Ovary (tissue), 3 donors: ENCODE measurements around the gene TNFRSF18.

Experiments
- EP300 ChIP-seq: sonication (generic); formaldehyde crosslinking; IDR thresholded peaks from one replicate; pipeline ENCODE4 v1.6.1; 2017; ENCODE audit warnings: antibody characterized with exemption
- POLR2A ChIP-seq: fragments of 450-650 bp; IDR thresholded peaks from one replicate; pipeline ENCODE4 v1.6.1; 2017; ENCODE audit warnings: antibody characterized with exemption, mild to moderate bottlenecking, moderate library complexity
- TF ChIP-seq, protein P1 (sequence below), 3 donors: fragments of 450-650 bp in 2 of 3; fragments of 200-600 bp in 1 of 3; IDR thresholded peaks; one replicate each; pipeline versions ENCODE4 v1.5.1 to v1.8.0; 2016 to 2022; ENCODE audit warnings: antibody characterized with exemption in 3 of 3, mild to moderate bottlenecking in 1 of 3
- donor health status: DM: no; HTN: no; CAD: no.

DNA sequence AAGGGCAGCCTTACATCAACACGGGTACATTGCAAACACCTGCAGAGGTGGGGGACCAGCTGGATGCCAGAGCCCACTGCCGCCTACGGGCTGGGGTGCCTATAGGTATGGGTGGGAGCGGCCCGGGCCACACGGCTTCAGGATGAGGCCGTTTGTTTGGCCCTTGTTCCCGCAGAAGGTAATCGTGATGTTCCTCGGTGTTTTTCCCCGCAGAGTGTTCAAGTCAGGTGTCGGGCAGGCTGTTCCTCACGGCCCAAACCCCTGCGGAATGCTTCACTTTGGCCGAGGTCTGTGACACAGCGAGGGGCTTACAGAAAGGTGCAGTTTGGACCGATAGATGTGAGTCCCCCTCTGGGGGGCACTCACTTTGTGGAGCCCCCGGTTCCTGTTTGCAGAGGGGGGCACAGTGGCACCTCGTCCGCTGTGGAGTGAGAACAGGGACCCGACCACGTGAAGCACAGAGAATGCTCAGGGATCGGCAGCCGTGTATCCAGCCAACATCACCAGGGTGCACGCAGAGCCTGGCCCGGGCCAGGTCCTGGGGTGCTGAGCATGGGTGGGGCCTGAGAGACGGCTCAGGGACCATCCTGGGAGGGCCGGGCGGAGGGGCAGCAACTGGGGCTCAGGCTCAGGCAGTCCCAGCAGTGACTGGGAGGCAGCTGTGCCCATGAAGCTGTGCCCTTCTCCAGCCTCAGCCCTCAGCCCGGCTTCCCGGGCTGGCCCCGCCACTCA is 33.2 kb downstream of the TNFRSF18 start:
- TF ChIP-seq POLR2A (no peak), EP300 (no peak)
- TF ChIP-seq, protein P1, sequence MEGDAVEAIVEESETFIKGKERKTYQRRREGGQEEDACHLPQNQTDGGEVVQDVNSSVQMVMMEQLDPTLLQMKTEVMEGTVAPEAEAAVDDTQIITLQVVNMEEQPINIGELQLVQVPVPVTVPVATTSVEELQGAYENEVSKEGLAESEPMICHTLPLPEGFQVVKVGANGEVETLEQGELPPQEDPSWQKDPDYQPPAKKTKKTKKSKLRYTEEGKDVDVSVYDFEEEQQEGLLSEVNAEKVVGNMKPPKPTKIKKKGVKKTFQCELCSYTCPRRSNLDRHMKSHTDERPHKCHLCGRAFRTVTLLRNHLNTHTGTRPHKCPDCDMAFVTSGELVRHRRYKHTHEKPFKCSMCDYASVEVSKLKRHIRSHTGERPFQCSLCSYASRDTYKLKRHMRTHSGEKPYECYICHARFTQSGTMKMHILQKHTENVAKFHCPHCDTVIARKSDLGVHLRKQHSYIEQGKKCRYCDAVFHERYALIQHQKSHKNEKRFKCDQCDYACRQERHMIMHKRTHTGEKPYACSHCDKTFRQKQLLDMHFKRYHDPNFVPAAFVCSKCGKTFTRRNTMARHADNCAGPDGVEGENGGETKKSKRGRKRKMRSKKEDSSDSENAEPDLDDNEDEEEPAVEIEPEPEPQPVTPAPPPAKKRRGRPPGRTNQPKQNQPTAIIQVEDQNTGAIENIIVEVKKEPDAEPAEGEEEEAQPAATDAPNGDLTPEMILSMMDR (IDR thresholded peaks at IDR 0.05) = no peak
